ENCODE data around the gene ZNF530.
A peak's percentile ranks its signal among the peaks of the same experiment; 100 is the strongest.

The ZNF530 gene

DNA sequence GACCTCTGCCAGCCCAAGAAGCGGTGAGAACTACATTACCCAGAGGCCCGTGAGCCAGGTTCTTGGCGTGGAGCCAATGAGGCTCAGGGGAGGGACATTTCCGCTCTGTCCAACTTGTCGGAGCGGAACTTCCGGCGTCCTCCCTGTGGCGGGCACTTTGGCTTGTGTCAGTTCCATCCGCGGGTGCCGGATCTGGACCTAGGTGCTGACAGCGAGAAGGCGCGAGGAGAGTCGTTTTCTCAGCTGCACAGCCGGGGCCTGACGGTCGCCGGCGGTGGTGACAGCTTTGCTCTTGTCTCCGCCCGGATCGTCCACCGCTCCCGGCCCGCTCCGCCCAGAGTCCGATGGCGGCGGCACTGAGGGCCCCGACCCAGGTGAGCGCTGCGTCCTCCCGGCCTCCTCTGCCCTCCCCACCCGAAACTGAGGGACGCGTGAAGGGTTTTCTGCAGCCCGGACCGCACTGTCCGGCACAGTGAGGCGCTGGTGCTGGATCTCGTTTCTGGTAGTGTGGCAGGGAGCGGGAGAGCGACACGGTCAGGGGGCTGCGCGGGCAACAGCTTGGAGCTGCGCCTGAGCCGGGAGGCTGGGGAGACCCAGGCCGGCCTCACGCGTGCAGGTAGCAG is at the start of gene ZNF530:
Gene ZNF530, plus strand, starts transcription at position 125 of the 623 bp plus-strand sequence. CDS start 4,461 bp downstream, outside the sequence.
- peak; percentile 80 to 94 for DNase-seq

DNA sequence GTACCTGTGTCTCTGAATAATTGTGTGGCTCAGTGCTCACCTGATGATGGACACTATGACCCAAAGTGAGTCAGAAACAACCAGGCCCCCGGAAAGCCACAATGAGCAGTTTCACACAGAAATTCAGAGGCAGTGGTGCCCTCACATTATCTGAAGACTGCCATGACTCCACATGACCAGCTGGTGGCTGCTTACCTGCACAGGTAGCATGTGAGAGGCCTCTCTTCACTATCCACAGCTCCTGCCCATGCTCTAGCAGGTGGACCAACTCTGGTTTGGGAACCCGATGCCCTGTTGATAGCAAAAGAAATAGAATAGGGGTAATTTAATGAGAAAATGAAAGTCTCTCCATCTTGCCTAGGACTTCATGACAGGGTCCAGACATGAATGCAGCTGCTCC is 47.3 kb upstream of the ZNF530 start:
- DNase-seq = peak in 1 of 2 experiments; percentile 2

DNA sequence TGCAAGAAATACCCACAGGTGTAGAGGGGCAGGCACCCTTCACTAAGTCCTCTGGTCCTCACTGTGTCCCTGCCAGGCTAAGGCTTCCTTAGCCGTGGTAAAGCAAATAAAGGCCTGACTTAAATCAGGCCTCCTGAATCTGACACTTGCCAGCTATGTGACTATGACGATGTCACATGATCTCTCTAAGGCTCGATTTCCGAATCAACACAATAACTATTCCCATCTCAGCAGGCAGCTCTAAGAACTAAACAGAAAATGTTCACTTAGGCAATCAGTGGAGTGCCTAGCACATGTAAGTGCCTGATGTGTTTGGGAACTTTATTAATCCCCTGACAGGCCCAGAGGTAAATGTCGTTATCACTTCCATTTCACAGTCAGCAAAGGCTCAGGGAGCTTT is 42.0 kb upstream of the ZNF530 start:
- no peak for DNase-seq

DNA sequence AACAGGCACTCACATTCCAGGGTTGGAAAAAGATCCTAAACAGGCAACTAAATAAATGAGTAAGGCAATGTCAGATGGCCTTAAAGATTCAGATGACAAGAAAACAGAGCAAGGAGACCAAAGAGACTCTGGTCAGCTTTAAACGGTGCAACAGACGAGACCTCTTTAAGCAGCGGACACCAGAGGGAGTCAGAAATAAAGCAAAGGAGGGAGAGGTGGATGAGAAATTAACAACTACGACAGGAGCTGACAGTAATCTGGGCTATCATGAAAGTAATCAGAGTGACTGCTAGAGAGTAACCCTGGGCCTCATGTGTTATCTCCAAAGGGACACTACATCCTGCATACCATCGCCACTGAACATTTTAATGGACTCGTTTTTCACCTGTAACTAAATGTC is 41.2 kb upstream of the ZNF530 start:
- DNase-seq = peak in 1 of 2 experiments; percentile 28

DNA sequence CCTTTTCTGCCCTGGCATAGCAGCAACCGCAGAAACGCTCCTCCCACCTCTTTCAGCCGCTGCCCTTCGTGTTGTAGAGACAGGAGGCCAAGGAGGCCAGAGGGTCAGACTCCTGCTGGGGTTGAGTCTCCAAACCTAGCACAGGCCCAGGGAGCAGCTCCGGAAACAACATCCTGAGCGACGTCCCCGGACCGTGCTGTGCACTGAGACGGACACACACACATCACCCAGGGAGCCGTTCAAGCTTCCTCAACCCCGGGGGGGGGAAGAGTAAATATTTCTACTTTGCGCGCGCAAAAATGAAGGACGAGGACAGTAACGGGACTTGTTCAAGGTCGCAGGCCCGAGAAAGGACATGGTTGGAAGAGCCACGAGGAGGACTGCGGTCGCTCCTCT is 40.7 kb upstream of the ZNF530 start:
- DNase-seq = peak in 1 of 2 experiments; percentile 28

DNA sequence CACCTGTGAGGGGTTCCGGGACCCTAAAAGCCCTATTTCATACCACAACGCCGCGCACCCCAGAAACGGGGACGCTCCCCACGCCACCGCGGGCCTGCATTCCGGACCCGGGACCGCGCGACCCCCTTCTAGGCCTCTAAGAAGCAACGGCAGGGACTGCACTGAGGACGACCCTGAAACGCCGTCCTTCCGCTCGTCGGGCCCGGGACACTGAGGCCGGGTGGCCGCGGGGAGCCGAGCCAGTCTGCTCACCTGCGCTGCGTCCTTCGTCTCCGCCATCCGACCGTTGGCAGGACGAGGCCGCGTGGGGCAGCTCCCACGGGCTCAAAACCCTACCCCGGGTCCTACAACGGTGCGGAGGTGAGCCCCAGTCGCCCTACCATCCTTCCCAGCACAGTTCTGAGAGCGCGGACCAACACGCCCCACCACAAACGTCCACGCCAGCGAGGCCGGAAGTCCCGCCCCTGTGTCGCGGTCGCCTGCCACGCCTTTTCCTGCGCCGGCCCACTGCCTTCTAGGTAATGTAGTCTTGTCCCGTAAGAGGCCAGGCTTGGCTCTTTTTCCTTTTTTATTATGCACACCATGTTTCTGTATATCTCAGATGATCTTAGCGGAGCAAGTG is 40.2 kb upstream of the ZNF530 start, which contains the start of gene ZNF550:
Gene ZNF550, minus strand, starts transcription at position 460 of the 622 bp plus-strand sequence. Its CDS starts 181 bp downstream, at position 279.
- DNase-seq = peak; percentile 42 to 89

DNA sequence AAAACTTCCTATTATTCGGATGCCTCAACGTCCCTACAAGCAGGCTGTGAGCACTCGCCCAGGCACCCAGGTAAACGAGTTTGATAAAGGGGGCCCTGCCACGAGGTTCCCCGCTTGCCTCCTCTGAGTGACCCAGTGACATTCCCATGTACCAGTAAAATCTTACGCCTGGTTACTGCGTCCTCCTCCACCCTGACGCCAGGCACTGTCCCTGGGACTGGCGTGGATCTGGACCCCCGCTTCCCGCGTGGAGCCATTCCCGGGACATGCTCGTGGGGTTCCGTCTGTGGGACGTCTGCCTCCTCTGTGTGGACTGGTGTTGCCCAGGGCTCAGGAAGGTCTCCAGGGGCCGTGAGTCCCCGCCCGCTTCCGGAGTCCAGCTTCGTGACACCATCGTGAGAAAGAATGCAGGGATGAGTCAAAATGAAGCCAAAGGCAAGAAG is 39.6 kb upstream of the ZNF530 start:
- DNase-seq = no peak

DNA sequence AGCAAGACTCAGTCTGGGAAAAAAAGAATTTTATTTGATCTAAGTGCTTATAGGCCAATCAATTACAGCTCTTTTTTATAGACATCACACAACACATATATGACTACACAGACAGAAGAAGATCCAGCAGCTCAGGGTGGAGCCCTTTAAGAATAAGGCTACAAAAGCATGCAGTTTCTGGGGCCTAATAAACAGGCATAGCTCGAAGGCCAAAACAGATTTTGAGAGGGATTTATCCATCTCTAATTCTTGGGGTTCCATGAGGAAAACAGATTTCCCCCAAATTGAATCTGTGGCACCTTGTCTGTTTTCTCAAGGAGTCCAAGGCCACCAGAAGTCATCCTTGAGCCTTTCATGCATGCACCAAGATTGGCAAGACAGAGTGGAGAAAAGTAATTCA is 36.1 kb upstream of the ZNF530 start:
- no peak for DNase-seq

DNA sequence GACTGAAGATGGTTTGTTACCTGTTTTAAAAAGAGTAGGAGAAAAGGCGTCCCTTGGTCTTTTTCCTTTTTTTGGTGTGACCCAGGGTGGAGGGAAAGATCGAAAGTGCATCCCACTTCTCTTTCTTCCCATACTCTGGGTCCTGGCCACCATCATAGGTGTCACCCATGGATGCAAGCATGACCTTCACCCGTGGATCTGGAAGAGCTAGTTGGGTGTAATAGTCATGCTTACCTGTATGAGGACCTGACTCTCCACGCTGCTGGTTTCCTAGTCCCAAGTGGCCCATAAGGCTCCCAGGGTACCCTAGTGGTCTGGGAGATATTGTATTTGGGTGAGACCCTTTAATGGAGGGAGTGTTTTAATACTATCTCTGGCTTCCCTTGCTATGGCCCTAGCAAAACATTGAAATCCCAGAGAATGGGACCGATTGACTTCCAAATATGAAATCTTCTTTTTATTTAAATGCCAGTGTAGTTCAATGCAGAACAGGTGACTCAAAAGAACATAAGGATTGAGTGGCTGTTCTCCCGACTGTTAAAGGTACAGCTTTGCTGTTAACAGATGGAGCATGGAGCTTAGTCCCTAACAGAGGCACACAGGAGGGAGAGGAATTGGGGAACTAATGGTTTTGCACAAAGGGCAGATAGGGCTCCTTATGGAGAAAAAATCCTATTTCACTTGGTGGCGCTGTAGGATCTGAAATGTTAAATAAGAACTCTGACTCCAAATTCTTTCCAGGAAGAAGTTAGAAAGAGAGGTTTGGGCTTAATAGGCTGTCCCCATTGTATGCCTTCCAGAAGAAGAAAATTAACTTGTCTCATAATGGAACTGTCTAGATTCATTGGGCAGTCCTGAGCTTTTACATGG is 33.1 kb upstream of the ZNF530 start:
- DNase-seq = peak in 1 of 2 experiments; percentile 3

DNA sequence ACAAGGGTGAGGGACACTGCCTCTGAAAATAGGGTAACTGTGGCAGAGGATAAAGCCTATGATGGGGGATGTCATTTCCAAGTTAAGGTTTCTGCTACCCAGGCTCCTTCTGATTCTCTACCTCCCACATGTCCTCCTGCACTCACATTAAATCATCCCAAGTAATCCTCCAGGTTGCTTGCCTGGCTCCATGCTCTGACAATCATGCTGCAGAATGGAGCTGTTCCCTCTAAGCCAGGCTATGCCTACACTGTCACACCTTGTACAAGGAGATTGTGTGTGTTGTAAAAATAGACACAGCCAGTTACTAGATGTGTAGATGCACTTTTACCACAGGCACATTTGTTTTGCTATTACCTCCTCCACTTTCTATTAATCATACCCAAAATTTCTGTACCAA is 29.0 kb upstream of the ZNF530 start:
- no peak for DNase-seq

DNA sequence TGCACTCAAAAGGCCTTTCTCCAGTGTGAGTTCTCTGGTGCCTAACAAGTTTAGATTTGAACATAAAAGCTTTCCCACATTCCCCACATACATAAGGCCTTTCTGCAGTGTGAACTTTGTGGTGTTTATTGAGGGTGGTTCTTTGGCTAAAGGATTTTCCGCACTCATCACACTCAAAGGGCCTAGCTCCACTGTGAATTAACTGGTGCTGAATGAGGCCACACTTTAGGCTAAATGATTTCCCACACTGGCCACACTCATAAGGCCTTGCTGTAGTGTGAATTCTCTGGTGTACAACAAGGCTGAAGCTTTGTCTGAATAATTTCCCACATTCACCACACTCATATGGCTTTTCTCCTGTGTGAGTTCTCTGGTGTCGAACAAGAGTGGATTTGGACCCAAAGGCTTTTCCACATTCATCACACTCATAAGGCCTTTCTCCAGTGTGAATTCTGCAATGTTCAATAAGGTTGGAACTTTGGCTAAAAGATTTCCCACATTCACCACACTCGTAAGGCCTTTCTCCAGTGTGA is 27.2 kb upstream of the ZNF530 start:
- DNase-seq = no peak

DNA sequence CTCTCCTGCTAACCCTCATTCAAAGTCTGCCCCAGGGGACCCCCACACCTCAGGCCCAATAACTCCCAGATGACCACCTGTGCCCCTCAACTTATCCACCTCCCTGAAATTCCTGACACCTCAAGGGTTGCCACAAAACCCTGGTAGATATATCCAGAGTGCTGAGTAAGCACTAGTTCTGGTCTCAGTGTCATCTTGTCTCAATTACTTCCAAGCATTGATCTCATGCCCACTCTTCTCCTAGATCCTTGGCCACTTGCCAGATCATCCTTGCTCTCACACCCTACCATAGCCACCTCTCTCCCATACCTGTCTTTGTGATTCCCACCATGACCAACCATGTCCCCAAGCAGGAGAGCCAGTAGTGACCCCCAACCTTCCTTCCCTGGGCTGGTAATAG is 23.0 kb upstream of the ZNF530 start:
- DNase-seq = no peak

DNA sequence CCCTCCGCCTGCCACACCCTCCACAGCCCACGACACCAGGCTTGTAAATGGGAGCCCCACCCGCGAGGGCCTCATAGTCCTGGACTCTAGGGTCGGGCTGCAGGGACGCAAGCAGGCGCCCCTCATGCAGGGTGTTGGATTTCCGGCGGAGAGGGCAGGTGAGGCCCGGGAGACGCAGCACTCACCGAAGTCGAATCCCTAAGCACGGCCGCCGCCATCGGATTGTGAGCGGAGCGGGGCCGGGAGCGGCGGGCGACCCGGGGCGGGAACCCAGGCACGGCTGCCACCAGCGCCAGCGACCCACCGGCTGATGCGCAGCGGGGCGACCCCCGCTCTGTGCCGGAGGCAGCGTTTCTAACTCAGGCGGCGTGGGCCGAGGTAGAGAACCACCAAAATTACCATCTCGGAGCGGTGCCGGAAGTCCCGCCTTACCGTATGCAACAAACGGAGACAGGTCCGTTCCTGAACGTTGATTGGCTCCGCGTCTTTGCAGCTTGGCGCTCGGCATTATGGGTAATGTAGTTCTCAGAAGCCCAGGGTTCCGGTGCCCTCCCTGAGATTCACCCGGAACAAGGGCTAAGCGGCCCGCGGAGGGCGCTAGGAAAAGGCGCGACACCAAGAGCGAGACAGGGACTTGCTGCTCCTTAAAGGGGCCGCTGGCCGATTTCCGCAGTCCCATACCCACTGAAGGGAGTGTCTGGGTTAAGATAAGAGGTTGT is 21.0 kb upstream of the ZNF530 start, which contains the start of gene ZNF416:
Gene ZNF416, minus strand, starts transcription at position 425 of the 719 bp plus-strand sequence. Its CDS starts 207 bp downstream, at position 218.
- DNase-seq = peak; percentile 97 to 99

DNA sequence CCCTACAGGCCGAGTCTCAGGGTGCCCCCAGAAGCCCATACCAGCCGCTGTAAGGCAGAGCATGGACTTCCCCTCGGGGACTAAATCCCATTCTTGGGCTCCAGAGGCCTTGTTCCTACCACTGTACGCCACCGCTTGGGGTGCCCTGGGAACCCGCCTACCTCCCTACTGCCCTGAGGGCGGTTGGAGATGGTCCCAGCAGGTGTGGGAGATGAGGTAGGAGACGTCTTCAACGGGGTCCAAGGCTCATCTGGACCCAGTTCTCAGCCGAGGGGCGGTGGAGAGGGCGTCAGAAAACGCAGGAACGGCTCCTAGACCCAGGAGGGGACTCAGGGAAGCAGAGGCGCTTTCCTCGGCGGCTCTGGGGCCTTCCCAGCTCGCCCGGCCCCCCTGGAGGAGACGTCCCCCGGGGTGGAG is 16.6 kb upstream of the ZNF530 start:
- DNase-seq = no peak

DNA sequence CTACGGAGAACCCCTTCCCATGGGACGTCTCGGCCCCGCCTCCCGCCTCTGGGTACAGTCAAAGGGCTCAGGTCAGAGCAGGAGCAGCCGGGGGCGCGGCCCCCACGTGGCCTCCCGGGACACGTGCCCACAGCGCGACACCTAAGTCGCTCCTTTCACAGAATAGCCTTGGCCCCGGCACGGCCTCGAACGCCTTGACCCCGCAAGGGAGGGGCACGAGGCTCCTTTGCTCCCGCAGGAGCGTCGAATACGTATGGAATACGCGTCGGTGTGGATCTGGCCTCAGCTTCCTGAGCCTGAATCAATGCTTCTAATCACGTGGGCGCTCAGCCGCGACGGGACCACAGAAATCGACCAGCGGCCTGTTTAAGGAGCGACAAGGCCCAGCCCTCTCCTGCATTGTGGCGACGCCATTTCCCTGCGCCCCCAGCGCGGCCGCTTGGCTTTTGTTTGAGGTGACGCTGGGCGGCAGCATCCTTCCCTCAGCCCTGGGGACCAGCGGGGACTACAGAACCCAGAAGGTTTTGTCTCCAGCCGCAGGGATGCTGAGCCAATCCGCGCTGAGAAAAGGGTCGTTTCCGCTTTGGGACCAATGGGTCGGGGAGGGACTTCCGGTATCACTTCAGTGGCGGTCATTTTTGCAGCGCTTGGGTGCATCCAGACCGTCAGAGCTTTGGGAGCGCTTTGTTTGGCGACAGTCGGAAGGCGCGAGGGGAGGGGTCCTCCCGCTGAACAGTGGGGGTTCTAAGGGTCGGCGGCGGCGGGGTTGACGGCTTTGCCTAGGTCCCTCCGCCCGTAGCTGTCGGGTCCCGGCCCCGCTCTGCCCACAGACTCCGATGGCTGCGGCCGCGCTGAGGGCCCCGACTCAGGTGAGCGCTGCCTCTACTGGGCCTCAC is 15.9 kb upstream of the ZNF530 start, which contains the start of gene ZIK1:
Gene ZIK1, plus strand, starts transcription at position 625 of the 896 bp plus-strand sequence. Its CDS starts 212 bp downstream, at position 837.
- DNase-seq = peak; percentile 92 to 97

DNA sequence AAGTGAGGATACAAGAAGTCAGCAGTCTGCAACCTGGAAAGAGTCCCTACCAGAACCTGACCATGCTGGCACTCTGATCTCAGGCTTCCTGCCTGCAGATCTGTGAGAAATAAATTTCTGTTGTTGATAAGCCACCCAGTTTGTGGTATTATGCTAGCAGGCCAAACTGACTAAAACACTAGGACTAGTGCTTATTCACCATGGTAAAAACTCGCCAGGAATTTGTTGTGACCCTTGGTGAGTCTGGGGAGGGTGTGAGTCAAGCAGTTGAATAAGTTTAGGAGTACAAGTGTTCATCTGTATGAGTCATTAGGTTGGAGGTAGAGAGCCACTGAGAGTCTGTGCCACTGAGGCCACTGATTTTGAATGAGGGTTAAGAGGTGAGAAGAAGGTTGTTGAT is 12.2 kb upstream of the ZNF530 start:
- DNase-seq = no peak

DNA sequence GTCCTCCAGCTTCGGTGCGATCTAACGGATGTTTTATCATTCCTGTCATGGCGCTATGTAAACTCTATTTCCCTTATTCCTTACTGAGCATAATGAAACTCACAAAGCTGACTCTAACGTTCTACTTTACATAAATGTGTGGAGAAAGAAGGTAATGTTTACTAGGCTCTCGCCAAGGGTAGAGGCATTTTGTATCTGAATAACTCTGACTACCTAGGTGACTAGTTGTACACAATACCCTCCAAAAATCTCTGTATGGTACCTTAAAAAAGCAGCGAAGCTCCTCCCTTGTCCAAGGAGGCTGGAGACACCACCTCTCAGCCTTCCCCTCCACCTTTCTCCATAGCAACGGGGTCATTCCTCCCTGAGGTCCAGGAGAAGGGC is 316 bp upstream of the ZNF530 start:
- no peak for DNase-seq

DNA sequence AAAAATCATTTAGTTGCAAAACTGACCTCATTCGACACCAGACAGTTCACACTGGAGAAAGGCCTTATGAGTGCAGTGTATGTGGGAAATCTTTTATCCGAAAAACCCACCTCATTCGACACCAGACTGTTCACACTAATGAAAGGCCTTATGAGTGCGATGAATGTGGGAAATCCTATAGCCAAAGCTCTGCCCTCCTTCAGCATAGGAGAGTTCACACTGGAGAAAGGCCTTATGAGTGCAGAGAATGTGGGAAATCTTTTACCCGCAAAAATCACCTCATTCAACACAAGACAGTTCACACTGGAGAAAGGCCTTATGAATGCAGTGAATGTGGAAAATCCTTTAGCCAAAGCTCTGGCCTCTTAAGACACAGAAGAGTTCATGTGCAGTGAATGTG is 7.2 kb downstream of the ZNF530 start:
- DNase-seq = no peak

DNA sequence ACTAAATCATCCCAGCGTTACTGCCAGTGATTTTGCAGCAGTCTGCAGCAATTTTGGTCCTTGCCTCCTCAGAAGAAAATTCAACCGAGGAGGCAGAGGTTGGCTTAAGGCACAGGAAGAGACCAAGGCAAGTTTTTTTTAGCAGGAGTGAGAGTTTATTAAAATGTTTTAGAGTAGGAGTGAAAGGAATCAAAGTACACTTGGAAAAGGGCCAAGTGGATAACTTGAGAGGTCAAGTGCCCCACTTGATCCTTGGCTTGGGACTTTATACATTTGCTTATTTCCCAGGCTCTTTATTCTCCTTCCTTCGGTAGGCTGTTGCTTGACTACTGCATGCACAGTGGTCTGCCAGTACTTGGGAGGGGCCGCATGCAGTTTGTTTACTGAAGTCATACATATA is 11.4 kb downstream of the ZNF530 start:
- DNase-seq = no peak

DNA sequence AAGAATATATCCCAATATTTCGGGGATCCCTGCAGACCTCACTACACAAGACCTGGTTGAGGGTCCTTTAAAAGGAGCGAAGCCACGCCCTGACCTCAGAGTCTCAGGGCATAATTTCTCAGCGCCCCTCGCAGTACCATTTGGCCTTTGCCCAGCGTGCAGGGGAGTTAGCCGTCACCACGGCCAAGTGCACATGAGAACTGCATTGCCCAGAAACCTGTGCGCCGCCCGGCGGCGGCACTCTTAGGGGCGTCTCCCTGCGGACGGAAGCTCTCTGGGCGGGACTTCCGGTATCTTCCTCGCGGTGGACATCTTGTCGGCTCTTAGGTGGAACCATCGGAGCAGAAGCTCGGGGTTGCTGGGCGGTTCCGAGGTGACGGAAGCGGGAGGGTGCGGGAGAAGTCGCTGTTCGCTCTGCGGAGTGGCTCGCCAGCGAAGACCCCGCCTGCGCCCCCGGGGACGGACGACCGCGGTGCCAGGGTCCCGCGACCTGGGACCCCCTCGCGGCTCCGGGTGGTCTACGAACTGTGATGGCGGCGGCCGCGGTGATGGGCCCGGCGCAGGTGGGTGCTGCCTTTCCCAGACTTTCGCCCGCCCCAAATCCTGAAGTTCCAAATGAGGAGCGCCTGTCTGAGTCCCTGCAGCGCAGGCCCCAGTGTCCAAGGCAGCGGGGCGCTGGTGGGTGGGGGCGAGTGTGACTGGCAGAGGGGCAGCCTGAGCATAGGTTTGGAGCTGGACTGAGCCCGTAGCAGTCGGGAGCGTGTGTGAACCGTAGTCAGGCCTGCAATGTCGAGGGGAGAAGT is 14.5 kb downstream of the ZNF530 start, which contains the start of gene ZNF134:
Gene ZNF134, plus strand, starts transcription at position 302 of the 803 bp plus-strand sequence. CDS start 5,227 bp downstream, outside the sequence.
- DNase-seq = peak; percentile 77 to 95

Measured in NCI-H526 (cell line).